ENCODE data around the gene DEXI.
"Not testable (repeated sequence)": the region's sequence is repeated elsewhere in the genome, so short reads cannot be mapped to it uniquely, and the experiment has no call there.

The DEXI gene

DNA sequence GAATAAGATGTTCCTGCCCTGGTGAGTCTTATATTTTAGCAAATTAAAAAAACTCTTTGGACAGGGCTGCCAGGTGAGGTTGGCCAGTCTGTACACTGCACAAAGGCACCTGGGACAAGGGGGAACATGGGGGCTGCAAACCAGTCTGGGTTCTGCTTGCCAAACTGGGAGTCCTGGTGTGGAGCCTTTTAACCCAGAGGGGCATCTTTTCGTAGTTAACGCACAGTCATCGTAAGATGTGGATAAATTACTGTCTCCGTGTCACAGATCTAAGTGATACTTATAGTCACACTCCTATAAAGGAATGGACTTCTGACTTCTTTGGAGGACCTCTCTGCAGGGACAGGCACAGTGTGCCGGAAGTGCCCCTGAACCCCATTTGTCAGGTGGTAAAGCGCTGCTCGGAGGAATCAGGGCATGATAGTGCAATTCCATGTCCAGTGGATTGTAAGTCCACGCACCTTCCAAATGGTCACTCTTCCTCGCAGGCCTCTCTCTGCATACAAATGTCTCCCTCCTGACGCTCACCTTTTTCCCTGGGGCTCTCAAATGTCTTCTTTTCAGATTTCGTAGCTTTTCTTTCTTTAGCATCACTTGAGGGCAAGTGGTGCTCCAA lies 14.7 kb downstream of the DEXI start:
- no peak for DNase-seq (ENCODE audit: low spot score)
- no peak for FAIRE-seq

DNA sequence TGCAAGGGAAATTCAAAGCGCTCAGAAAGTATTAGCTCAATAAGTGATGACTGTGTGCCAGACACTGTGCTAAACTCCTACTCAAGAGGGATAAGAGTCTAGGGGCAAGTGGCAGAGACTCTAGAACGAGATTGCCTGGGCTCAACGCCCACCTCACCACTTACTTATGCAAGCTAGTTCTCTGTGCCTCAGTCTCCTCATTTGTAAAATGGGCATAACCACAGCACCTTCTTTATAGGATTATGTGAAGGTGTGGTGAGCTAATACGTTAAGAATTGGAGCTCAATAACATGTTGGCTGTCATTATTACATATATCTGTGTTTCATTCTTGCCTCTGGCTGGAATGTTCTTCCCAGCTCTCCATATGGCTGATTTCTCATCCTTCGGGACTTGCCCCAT lies 15.4 kb downstream of the DEXI start:
- DNase-seq (ENCODE audit: low spot score) (no peak), FAIRE-seq (no peak)

DNA sequence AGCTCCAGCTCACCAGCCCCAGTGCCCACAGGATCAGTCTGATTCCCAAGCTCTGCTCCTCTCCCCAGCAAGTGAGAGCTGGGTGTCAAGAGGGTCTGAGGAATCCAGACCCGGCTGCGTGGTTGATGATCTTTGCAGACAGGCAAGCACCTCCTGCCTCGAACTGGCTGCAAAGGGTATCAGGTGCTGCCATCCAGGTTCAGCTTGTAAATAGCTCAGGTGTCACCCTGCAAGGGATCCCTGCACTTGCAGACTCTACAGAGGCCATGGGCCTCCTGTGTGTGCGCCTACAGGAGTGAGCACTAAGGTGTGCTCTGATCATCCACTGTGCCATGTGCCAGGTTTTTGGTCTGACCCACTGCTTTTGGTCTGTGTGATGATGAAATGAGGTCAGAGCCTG lies 16.2 kb downstream of the DEXI start:
- DNase-seq (ENCODE audit: low spot score) (no peak), FAIRE-seq (no peak)

DNA sequence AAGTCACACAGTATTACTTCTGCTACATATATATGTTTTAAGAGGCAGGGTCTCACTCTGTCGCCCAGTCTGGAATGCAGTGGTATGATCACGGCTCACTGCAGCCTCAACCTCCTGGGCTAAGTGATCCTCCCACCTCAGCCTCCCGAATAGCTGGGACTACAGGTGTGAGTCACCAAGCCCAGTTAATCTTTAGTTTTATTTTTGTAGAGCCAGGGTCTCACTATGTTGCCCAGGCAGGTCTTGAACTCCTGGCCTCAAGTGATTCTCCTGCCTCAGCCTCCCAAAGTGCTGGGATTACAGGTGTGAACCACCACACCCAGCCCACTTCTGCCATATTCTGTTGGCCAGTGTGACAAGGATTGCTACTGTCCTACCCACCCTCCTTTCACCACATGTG lies 17.0 kb downstream of the DEXI start:
- FAIRE-seq; DNase-seq (ENCODE audit: low spot score): not testable (repeated sequence)

DNA sequence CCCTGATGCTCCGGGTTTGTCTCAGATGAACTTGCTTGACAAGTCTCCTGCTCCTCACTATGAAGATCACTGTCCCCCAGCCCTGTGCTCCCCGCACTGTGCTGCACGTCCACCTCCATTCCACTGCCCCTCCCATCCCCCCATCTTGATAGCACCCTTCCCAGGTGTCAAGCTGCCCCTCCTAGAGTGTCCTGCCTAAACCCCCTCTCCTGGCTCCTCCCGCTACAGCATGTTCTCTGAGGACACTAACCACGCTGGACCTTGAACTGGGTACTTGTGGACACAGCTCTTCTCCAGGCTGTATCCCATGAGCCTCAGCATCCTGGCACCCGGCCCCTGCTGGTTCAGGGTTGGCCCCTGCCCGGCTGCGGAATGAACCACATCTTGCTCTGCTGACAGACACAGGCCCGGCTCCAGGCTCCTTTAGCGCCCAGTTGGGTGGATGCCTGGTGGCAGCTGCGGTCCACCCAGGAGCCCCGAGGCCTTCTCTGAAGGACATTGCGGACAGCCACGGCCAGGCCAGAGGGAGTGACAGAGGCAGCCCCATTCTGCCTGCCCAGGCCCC lies 18.5 kb downstream of the DEXI start:
- FAIRE-seq: no peak

DNA sequence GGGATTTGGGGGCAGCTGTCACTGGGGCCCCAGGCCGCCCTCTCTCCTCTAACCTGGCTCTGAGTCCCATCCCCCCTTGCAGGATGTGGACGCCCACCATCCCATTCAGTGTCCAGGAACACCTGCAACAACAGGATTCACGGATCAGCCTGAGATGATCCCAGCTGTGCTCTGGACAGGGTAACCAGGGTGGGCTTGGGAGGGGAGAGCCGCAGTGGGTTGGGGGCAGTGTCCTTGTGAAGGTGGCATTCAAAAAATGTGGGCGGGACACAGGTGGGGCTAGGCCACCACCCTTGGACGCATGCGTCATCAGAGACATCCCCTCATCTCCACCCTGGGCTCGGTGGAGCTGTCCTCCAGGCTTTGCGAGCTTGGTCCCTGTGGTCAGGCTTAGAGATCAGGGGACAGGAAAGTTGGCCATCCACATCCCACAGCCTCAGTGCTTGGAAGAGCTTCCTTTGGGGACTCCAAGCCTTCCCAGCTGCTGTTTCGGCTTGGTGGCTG lies 19.1 kb downstream of the DEXI start:
- DNase-seq (ENCODE audit: low spot score): no peak
- FAIRE-seq: no peak

More for the DNA sequence above, 18.5 kb downstream of the DEXI start:
- DNase-seq (ENCODE audit: low spot score): no peak

DNA sequence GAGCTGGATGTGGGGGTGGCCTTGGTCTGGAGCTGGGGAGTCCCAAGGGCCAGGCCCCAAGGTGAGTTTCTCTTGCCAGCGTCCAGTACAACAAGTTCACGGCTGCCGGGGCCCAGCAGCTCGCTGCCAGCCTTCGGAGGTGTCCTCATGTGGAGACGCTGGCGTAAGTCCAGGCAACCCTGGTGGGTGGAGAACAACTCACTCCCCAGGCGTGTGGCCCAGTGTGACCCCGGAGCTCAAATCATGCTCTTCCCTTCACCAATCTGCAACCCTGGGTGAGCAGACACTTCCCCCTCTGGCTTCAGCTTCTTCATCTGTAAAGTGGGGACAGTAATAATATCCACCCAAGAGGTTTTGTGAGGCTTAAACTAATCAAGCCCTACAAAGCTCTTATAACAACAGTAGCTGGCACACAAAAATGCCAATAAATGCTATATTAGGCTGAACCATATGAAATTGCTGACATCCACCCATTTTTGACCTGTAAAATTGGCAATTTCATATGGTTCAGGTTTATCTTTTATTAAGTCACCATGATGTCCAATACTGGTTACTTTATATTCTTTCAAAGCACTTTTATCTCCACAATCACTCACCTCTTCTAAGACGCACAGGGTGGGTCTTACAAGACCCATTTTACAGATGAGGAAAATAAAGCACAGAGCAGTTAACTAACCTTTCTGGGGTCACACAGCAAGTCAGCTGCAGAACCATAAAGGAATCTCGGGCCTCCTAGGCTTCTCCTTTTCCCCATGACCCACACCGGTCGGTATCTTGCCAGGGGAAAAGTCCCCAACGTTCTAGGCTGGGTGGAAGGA lies 19.7 kb downstream of the DEXI start:
- no peak for FAIRE-seq
- peak; percentile 49 for DNase-seq (ENCODE audit: low spot score)

DNA sequence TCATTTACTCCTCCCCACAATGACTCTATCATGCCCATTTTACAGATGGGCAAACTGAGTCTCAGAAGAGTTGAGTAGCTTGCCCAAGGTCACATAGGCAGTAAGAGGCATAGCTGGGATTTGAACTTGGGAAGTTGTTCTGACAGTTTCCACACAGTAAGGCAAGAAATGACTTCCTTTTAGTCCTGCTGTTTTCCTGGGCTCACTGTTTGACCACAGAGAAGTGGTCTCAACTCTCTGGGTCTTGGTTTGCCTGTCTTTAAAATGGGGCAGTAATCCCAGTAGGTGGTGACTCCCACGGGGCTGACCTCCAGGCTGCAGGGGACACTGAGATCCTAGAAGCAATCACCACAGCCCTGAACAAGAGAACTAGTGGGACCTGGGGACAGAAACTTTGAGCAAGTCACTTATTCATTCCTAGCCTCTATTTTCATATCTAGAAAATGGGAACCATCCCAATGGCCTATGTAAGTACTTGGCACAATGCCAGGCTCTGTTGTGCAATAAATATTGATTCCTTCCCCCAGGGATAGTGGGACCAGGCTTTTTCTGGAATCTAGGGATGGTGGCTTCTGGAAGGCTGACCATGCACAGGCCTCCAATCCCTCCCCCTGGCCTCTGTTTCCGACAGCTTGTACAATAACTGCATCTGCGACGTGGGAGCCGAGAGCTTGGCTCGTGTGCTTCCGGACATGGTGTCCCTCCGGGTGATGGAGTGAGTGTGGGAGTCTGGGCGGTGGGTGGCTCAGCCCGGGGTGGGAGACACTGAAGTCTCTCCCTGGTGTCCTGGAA lies 20.5 kb downstream of the DEXI start:
- FAIRE-seq (no peak), DNase-seq (ENCODE audit: low spot score) (no peak)

DNA sequence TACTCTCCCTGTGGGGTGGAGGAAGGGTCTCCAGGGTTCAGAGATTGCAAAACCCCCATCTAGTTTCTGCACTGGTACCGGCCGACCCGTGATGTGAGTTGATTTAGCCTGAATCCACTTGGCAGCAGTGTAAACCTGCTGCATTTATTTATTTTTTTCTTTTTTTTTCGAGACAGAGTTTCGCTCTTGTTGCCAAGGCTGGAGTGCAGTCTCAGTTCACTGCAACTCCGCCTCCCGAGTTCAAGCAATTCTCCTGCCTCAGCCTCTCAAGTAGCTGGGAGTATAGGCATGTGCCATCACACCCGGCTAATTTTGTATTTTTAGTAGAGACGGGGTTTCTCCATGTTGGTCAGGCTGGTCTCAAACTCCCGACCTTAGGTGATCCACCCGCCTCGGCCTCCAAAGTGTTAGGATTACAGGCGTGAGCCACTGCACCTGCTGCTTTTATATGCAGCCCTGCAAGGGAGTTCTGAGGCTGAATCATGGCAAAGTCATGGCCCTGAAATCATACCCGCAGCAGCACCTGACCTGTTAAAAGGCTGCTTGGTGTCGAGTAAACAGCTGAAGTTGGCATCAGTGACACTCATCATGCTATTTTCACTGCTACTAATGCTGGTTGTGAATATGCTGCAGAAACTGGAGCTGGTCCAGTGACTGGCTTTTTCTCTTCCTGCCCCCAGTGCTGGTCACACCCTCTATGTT lies 21.4 kb downstream of the DEXI start:
- FAIRE-seq: no peak

DNA sequence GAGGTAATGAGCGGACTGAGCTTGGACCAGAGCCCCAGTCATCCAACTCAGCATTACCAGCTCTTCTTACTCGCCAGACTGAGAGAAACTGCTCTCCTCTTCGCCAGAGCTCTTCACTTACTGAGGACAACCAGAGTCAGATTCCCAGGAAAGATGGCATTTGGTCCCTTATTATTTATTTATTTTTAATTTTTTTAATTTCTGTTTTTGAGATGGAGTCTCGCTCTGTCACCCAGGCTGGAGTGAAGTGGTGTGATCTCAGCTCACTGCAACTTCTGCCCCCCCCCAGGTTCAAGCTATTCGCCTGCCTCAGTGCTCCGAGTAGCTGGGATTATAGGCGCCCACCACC lies 23.3 kb downstream of the DEXI start:
- DNase-seq (ENCODE audit: low spot score) (no peak), FAIRE-seq (no peak)

More for the DNA sequence above, 21.4 kb downstream of the DEXI start:
- DNase-seq (ENCODE audit: low spot score): no peak

DNA sequence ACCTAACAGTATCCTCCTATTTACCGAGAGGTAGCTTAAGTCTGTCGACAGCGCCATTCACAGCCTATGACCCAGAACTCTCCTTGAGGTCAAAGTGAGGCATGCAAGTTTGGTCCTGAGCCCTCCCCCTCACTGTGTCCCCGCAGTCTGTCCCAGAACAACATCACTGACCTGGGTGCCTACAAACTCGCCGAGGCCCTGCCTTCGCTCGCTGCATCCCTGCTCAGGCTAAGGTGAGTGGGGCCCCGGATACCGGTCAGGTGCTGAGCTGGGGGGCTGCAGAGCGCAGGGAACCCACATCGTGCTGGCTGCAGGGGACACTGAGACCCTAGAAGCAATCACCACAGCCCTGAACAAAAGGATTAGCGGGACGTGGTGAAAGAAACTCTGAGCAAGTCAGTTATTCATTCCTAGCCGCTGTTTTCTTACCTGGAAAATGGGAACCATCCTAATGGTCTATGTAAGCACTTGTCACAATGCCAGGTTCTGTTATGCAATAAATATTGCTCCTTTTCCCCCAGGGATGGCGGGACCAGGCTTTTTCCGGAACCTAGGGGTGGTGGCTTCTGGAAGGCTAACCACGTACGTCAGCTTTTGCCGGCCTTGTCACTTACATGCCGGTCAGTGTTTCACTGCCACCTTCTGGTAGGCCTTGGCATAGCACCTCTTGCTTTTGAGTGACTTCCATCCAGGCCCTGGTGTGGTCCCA lies 23.8 kb downstream of the DEXI start:
- FAIRE-seq: peak; percentile 46

DNA sequence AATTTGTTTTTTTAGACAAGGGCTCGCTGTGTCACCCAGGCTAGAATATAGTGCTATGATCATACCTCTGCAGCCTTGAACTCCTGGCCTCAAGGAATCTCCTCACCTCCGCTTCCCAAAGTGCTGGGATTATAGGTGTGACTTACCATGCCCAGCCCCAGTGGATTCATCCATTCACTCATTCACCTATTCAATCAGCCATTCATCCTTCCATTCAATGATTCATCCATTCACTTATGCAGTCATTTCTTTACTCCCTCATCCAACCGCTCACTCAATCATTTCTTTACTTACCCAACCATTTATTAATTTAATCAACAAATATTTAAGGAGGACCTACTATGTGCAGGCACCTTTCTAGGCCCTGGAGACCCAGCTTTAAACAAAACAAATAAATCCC lies 25.7 kb downstream of the DEXI start:
- no peak for DNase-seq (ENCODE audit: low spot score)
- FAIRE-seq: no peak

More for the DNA sequence above, 23.8 kb downstream of the DEXI start:
- DNase-seq (ENCODE audit: low spot score): peak; percentile 91

DNA sequence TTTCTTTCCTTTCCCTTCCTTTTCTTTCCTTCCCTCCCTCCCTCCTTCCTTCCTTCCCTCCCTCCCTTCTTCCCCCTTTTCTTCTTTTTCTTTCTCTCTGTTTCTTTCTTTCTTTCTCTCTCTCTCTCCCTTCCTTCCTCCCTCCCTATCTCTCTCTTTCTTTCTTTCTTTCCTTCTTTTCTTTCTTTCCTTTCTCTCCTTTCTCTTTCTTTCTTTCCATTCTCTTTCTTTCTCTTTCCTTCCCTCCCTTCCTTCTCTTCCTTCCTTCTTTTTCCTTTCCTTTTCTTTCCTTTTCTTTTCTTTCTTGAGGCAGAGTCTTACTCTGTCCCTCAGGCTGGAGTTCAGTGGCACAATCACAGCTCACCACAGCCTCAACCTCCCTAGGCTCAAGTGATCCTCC lies 31.0 kb downstream of the DEXI start:
- no peak for DNase-seq (ENCODE audit: low spot score)
- no peak for FAIRE-seq

DNA sequence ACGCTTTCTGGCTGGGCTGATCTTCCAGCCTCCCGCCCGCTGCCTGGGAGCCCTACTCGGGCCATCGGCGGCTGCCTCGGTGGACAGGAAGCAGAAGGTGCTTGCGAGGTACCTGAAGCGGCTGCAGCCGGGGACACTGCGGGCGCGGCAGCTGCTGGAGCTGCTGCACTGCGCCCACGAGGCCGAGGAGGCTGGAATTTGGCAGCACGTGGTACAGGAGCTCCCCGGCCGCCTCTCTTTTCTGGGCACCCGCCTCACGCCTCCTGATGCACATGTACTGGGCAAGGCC lies 34.6 kb downstream of the DEXI start:
- no peak for DNase-seq (ENCODE audit: low spot score)
- no peak for FAIRE-seq

DNA sequence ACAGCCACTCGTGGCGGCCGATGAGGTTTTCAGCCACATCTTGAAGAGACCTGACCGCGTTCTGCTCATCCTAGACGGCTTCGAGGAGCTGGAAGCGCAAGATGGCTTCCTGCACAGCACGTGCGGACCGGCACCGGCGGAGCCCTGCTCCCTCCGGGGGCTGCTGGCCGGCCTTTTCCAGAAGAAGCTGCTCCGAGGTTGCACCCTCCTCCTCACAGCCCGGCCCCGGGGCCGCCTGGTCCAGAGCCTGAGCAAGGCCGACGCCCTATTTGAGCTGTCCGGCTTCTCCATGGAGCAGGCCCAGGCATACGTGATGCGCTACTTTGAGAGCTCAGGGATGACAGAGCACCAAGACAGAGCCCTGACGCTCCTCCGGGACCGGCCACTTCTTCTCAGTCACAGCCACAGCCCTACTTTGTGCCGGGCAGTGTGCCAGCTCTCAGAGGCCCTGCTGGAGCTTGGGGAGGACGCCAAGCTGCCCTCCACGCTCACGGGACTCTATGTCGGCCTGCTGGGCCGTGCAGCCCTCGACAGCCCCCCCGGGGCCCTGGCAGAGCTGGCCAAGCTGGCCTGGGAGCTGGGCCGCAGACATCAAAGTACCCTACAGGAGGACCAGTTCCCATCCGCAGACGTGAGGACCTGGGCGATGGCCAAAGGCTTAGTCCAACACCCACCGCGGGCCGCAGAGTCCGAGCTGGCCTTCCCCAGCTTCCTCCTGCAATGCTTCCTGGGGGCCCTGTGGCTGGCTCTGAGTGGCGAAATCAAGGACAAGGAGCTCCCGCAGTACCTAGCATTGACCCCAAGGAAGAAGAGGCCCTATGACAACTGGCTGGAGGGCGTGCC lies 35.1 kb downstream of the DEXI start:
- FAIRE-seq (no peak), DNase-seq (ENCODE audit: low spot score) (no peak)

DNA sequence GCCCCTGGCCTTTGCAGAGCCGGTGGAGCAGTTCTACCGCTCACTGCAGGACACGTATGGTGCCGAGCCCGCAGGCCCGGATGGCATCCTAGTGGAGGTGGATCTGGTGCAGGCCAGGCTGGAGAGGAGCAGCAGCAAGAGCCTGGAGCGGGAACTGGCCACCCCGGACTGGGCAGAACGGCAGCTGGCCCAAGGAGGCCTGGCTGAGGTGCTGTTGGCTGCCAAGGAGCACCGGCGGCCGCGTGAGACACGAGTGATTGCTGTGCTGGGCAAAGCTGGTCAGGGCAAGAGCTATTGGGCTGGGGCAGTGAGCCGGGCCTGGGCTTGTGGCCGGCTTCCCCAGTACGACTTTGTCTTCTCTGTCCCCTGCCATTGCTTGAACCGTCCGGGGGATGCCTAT lies 35.8 kb downstream of the DEXI start:
- DNase-seq (ENCODE audit: low spot score) (no peak), FAIRE-seq (no peak)

DNA sequence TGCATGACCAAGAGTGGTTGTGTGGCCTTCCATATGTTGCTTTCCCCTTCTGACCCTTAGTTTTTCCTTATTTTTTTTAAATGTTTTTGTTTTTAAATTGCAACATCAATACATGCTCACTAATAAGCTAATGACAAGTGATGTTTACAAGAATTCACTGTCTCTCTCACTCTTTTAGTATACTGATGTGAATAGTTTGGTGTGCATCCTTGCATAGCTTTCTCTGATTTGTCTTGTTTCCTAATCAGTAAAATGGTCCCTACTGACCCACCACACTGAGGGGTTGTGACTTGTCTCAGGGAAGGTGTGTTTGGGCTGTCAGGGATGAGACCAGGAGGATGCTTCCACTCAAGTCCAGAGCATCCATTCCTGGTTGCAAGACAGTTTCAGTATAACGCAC lies 39.3 kb downstream of the DEXI start:
- no peak for FAIRE-seq

DNA sequence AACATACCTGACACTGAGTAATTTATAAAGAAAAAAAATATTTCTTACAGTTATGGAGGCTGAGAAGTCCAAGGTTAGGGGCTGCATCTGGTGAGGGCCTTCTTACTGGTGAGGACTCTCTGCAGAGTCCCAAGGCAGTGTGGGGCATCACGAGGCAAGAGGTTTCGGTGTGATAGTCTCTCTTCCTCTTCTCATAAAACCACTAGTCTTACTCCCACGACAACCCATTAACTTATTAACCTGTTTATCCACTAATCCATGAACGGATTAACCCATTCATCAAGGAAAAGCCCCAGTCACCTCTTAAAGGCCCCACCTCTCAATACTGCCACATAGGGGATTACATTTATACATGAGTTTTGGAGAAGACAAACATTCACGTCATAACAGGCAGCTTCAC lies 45.1 kb downstream of the DEXI start:
- no peak for FAIRE-seq
- no peak for DNase-seq (ENCODE audit: low spot score)

More for the DNA sequence above, 39.3 kb downstream of the DEXI start:
- no peak for DNase-seq (ENCODE audit: low spot score)

DNA sequence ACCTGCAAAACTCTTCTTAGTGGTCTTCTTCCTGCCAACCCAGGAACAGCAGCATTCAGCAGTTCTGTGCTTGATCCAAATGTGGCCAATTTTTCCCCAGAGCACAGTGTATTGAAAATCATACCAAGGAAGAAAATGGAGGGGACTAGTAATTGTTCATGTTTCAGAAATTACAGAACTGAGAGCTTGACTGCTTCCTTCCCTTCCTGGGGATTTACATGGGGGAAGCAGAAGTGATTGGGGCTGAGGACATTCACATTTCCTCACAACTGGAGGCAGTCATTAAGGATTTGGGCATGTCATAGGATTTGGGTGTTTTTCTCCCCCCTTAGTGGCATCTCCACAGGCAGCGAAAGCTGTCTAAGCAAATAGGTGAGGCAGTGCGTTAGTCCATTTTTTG lies 45.5 kb downstream of the DEXI start:
- no peak for FAIRE-seq
- DNase-seq (ENCODE audit: low spot score): no peak

DNA sequence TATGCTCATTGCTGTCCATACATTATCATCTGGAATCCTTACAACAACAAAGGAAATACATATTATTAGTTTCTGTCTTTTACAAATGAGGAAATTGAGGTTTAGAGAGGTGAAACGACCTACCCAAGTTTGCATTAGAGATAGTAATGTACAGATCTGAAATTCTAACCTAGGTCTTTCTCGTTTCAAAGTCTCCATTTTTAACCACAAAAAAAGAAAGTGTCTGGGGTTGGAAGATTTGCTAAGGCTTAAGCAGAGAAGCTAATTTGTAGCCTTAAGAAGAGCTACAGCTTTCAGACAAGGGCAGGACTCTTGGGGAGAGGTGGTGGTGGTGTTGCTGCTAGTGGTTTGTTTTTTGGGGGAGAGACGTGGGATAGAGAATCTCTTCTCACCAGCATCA lies 46.1 kb downstream of the DEXI start:
- no peak for DNase-seq (ENCODE audit: low spot score)
- no peak for FAIRE-seq
